Heart right ventricle (tissue), 16 donors: ENCODE results near the gene GSTM1. TPM values are rescaled to one million over a fixed set of nuclear protein-coding genes. Genes with fewer than 3 reads are reported as not detected.

Experiments
- ATAC-seq, 8 donors: fragments of 200-7000 bp; cut with Tn5 transposase; one replicate each; pipeline ENCODE4 v1.9.1; 2020; ENCODE audit warnings: mild to moderate bottlenecking in 8 of 8, moderate library complexity in 8 of 8, moderate number of reproducible peaks in 1 of 8
- DNase-seq, 2 donors: peaks; one replicate each; pipeline ENCODE4 v3.0.0-alpha.2; 2020
- H3K27ac ChIP-seq, 10 donors: fragments of 200-600 bp; sonication (generic) in 2 of 10; one replicate each; pipeline versions ENCODE4 v1.5.0 to v1.8.0; 2020 to 2022; ENCODE audit warnings: mild to moderate bottlenecking in 3 of 10
- H3K27me3 ChIP-seq, 7 donors: fragments of 200-600 bp; one replicate each; pipeline ENCODE4 v1.8.0; 2021 to 2022; ENCODE audit warnings: mild to moderate bottlenecking in 2 of 7
- H3K36me3 ChIP-seq, 9 donors: fragments of 200-600 bp; sonication (generic) in 1 of 9; one replicate each; pipeline versions ENCODE4 v1.5.0 to v1.8.0; 2020 to 2022; ENCODE audit warnings: mild to moderate bottlenecking in 2 of 9
- H3K4me1 ChIP-seq, 9 donors: fragments of 200-600 bp; sonication (generic) in 1 of 9; one replicate each; pipeline versions ENCODE4 v1.5.0 to v1.8.0; 2020 to 2022; ENCODE audit warnings: mild to moderate bottlenecking in 4 of 9
- H3K4me3 ChIP-seq, 10 donors: fragments of 200-600 bp; sonication (generic) in 2 of 10; one replicate each; pipeline versions ENCODE4 v1.5.0 to v1.8.0; 2020 to 2022; ENCODE audit warnings: mild to moderate bottlenecking in 7 of 10, moderate library complexity in 2 of 10
- H3K9me3 ChIP-seq, 11 donors: fragments of 200-600 bp in 10 of 11; sonication (generic) in 2 of 11; one replicate each; pipeline versions ENCODE4 v1.5.0 to v1.8.0; 2013 to 2022; ENCODE audit warnings: mild to moderate bottlenecking in 2 of 11, control low read depth in 1 of 11, moderate library complexity in 1 of 11
- WGBS, 2 donors: extraction: QIAGEN DNeasy Blood & Tissue Kit; methylation state at CpG; one replicate each; pipeline ENCODE4 v1.1.7; 2013; ENCODE audit warnings: inconsistent platforms in 1 of 2; 5-methylcytosine and 5-hydroxymethylcytosine counted together
- intact Hi-C, 10 donors: fragments of 100-400 bp; cut with DNase I; formaldehyde crosslinking; loops; one replicate each; pipeline versions ENCODE4 v1.11.1 to v1.14.2; 2022
- polyA plus RNA-seq, 2 donors: library from polyadenylated mRNA; stranded (reverse); fragments of 200-250 nt; gene quantifications; one replicate each; pipeline ENCODE4 v1.2.3, GENCODE V29; 2013
- total RNA-seq, 10 donors: library from RNA; stranded (reverse); fragmentation: NEBNext Ultra II Directional in 3 of 10; extraction: Animal tissue kit (Norgen Biotek cat#: 25700) in 3 of 10; gene quantifications; one replicate each; pipeline versions ENCODE4 v1.2.1 to v1.2.4, GENCODE V29; 2021 to 2023
- TF ChIP-seq, protein P1 (sequence below), 9 donors: fragments of 200-600 bp; sonication (generic) in 2 of 9; IDR thresholded peaks; one replicate each; pipeline versions ENCODE4 v1.5.0 to v1.8.0; 2021 to 2022; ENCODE audit warnings: antibody characterized with exemption in 9 of 9, mild to moderate bottlenecking in 5 of 9, moderate library complexity in 1 of 9
- donor health status: Arrhythmogenic right ventricular cardiomyopathy.
- donor health status: ischemic (EF 13 %, LVEDD 7.1; RV severe dilation, severe dysfunction).
- donor health status: healthy with polysubstance abuse.
- donor health status: DM: no; HTN: yes; CAD: no.
- donor health status: DM: no; HTN: no; CAD: no.
- donor health status: ischemic (EF 25% LVEDD 6.9; RV normal size, moderate dysfunction).
- donor health status: ischemic (EF 25% LVEDD 5.7; RV mildly dilated, moderate dysfunction).
- donor health status: healthy.
- donor health status: DM: yes; HTN: yes; CAD: no.
- donor health status: Ischemic cardiomyopathy.
- donor health status: ischemic (EF 35%, LVEDD 5.7; RV mildly dilated, moderate dysfunction).
- donor health status: nonischemic (EF 11% LVEDD 7.7; RV severe dilation, severe dysfunction).
- donor health status: DM: yes; HTN: yes; CAD: no.
- donor health status: PGD.
- donor health status: ischemic (EF 29% LVEDD 5.4; RV normal size, mild dysfunction).
- donor health status: nonischemic (EF 23%, LVEDD 6.1; RV moderate dilation, normal function).

Gene GSTM1
- total and polyA plus RNA-seq, 12 donors, result 0.19 to 57.7 (median 36.7) TPM; not detected in 4

DNA sequence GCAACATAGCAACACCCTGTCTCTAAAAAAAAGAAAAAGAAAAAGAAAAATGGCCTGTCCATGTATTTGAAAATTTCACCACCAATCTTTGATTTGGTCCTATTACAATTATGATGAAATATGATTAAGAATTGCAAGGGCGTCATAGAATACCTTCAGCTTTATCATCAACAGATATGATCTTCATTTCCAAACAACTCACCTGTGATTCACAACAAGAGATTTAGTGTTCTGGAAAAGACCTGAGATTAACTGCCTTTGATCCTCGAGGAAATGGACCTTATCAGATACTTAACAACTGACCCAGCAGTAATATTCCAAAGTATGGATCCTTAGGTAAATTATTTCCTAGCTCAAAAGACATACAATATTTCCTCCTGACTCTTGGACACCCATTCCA lies 35.2 kb upstream of the GSTM1 start:
- ATAC-seq (no peak), DNase-seq (no peak)
- Histone ChIP-seq H3K4me1 (peaks cover 0 to 22% (median 11%) of the 10 kb centered on the region in 9 donors), H3K36me3 (no peaks in the 10 kb centered on the region), H3K27me3 (no peaks in the 10 kb centered on the region), H3K9me3 (no peaks in the 10 kb centered on the region), H3K4me3 (no peak overlapping the region), H3K27ac (no peak overlapping the region)
- intact Hi-C loops, result loop anchor here in 1 of 10 donors (10.0 kb wide), 1 partner anchor 332 kb away; the partner anchor contains the start of gene AHCYL1
- 61 to 81% methylated on average over 2 of the region's 2 CpGs for WGBS, 2 donors
- TF ChIP-seq, protein P1, sequence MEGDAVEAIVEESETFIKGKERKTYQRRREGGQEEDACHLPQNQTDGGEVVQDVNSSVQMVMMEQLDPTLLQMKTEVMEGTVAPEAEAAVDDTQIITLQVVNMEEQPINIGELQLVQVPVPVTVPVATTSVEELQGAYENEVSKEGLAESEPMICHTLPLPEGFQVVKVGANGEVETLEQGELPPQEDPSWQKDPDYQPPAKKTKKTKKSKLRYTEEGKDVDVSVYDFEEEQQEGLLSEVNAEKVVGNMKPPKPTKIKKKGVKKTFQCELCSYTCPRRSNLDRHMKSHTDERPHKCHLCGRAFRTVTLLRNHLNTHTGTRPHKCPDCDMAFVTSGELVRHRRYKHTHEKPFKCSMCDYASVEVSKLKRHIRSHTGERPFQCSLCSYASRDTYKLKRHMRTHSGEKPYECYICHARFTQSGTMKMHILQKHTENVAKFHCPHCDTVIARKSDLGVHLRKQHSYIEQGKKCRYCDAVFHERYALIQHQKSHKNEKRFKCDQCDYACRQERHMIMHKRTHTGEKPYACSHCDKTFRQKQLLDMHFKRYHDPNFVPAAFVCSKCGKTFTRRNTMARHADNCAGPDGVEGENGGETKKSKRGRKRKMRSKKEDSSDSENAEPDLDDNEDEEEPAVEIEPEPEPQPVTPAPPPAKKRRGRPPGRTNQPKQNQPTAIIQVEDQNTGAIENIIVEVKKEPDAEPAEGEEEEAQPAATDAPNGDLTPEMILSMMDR (IDR thresholded peaks at IDR 0.05), result no peak

DNA sequence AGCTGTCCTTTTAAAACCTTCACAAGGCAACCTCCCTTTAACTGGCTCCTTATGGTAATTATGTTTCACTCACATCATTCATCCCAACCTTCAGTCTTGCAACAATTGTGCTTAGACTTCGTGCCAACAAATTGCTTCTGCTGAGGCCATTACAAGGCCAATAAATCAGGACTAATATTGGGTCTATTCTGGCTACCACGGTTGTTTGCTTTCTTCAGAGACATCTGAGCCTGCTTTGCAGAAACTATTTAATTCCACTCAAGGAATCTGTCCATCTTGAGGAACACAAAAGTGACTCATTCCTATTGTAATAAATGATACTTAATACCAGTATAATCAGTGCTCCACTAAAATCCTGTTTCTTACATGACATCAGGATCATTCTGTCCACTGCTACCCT lies 34.3 kb upstream of the GSTM1 start:
- Histone ChIP-seq H3K27me3 (no peaks in the 10 kb centered on the region), H3K4me1 (peaks cover 0 to 30% (median 11%) of the 10 kb centered on the region in 9 donors), H3K9me3 (no peaks in the 10 kb centered on the region), H3K4me3 (no peak overlapping the region), H3K36me3 (peaks cover 0 to 6% (median 0%) of the 10 kb centered on the region in 9 donors), H3K27ac (no peak overlapping the region)
- intact Hi-C loops, result loop anchor here in 1 of 10 donors (10.0 kb wide), 1 partner anchor 331 kb away; the partner anchor contains the start of gene AHCYL1
- DNase-seq (no peak), ATAC-seq (no peak)
- 87 to 92% methylated on average over 2 of the region's 2 CpGs for WGBS, 2 donors
- TF ChIP-seq, protein P1 (IDR thresholded peaks at IDR 0.05), result no peak

DNA sequence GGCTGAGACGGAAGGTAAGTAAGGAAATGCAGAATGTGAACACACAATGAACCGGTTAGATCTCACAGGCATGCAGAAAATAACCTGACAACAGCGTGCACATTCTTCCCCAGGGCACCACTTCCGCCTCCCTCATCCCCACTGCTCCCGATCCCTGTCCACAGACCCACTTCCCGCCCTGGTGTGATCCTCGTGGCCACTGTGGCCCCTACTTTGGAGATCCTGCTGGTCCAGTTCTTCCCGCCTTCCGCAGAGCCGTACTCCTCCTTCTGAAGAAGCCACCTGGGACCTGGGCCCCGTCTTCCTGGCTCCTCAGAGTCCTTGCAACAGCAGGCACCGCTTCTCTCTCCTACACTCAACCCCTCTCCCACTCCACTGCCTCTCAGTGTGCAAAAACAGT lies 33.1 kb upstream of the GSTM1 start:
- ATAC-seq (no peak), DNase-seq (no peak)
- H3K27me3 ChIP-seq, result no peaks in the 10 kb centered on the region
- intact Hi-C loops, result loop anchor here in 1 of 10 donors (10.0 kb wide), 1 partner anchor 330 kb away; the partner anchor contains the start of gene AHCYL1
- peaks cover 0 to 32% (median 11%) of the 10 kb centered on the region in 9 donors for H3K4me1 ChIP-seq
- peaks cover 0 to 18% (median 4%) of the 10 kb centered on the region in 9 donors for H3K36me3 ChIP-seq
- H3K27ac ChIP-seq, result no peak overlapping the region
- no peak overlapping the region for H3K4me3 ChIP-seq
- H3K9me3 ChIP-seq, result no peaks in the 10 kb centered on the region
- 89 to 92% methylated on average over 12 of the region's 12 CpGs for WGBS, 2 donors
- TF ChIP-seq, protein P1 (IDR thresholded peaks at IDR 0.05), result no peak

DNA sequence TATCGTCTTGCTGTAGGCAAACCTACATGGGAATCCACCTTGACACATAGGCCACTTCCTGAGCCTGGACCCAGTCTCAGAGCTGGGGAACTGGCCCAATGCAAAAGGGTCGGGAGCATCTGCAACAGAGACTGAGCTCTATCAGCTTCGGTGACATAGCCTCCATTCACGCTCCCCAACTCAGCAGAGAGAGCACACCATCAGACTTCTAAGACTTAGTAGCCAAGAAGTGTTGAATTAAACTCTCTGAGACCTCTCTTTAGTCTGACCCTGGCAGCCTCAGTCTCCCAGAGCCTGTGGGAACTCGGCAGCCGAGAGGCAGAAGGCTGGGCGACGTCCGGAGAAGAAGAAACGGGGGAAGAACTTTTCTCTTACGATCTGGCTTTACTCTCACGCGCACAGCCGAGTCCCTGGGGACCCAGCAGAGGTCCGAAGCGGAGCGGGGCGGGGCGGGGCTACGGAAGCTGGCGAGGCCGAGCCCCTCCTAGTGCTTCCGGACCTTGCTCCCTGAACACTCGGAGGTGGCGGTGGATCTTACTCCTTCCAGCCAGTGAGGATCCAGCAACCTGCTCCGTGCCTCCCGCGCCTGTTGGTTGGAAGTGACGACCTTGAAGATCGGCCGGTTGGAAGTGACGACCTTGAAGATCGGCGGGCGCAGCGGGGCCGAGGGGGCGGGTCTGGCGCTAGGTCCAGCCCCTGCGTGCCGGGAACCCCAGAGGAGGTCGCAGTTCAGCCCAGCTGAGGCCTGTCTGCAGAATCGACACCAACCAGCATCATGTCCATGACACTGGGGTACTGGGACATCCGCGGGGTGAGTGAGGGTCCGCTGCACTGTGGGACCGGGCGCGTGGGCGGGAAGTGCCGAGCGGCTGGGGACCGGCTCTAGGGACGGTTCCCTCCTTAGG lies 31.8 kb upstream of the GSTM1 start, which contains the start of gene GSTM4:
Gene GSTM4 (plus strand): TSS at position 485 of the 905 bp plus-strand sequence. CDS start 291 bp downstream, at position 776.
- H3K27me3 ChIP-seq, result no peaks in the 10 kb centered on the region
- intact Hi-C loops, result loop anchor here in 2 of 10 donors (5.0 to 10.0 kb wide), 2 partner anchors 329 to 331 kb away; partner anchors contain the start of gene AHCYL1 (in 1 of the 2)
- H3K36me3 ChIP-seq, result peaks cover 0 to 29% (median 9%) of the 10 kb centered on the region in 9 donors
- 0 to 1% methylated on average over 54 of the region's 54 CpGs for WGBS, 2 donors
- TF ChIP-seq, protein P1 (IDR thresholded peaks at IDR 0.05), result peak in 2 of 9 donors; percentile 27 to 34
- H3K27ac ChIP-seq, result peak within 1 kb of the TSS; percentile 59 to 96 (median 88)
- H3K9me3 ChIP-seq, result no peaks in the 10 kb centered on the region
- peak within 1 kb of the TSS; percentile 54 to 83 (median 70) for H3K4me3 ChIP-seq
- H3K4me1 ChIP-seq, result peaks cover 0 to 34% (median 11%) of the 10 kb centered on the region in 9 donors
- DNase-seq, result peak; percentile 88 to 90
- ATAC-seq, result peak; percentile 93 to 98 (median 96)
